A172 (cell line): Measurements from ENCODE around the gene GLRX2. TPM values are rescaled to one million over a fixed set of nuclear protein-coding genes. Genes with fewer than 3 reads are reported as not detected.
A peak's percentile ranks its signal among the peaks of the same experiment; 100 is the strongest.

Source experiments
- DNase-seq: peaks from one replicate; pipeline ENCODE4 v3.0.0-alpha.2; 2015; ENCODE audit warnings: low spot score
- total RNA-seq: library from RNA; depleted of rRNA; stranded (reverse); fragments of >200 nt; shearing (Covaris generic); gene quantifications from 2 replicates; pipeline ENCODE4 v1.2.3, GENCODE V29; 2014

The GLRX2 gene
- total RNA-seq, 1 experiment from 2014 or later, result 58.7 TPM

DNA sequence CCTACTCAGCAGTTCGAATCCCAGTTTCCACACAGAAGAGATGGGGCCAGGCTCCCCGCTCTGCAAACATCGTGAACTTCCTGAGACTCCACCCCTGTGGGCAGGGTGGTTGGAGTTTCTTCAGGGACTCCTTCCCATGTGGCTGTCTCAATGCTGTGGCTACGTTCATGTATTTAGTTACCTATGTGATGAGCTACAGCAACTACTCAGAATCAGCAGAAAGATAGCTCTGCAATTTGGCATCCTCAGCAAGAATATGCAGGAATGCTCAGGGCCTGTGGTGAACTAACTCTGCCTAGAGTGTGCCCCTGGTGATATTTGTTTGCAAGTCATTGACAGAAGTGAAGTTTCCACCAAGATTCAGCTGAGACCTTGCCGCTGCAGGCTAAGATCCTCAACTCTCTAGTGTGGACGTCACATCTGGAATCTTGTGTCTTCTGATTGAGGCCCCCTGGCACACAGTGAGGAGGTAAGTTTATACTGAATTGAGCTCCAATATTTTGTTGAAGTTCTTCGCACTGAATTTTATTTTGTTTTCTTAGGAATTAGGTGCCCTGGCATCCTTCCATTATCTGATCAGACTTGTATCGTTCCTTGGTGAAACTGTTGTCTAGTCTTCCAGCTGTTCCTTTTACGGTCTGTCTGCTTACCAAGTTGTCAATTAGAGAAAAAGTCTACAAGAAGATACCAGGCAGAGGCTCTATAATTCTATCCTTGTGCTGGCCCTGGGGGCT, 8.2 kb upstream of the GLRX2 start:
- DNase-seq, result no peak

DNA sequence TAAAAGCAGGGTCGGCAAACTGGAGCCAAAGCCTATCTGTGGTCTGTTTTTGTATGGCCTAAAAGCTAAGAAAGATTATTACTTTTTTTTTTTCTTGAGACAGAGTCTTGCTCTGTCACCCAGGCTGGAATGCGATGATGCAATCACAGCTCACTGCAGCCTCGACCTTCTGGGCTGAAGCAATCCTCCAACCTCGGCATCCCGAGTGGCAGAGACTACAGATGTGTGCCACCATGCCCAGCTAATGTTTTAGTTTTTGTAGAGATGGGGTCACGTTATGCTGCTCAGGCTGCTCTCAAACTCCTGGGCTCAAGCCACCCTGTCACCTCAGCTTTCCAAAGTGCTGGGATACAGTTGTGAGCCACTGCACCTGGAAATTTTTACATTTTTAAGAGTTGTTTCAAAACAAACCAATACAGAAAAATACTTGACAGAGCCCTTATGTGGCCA, 6.5 kb upstream of the GLRX2 start:
- DNase-seq, result peak; percentile 73

DNA sequence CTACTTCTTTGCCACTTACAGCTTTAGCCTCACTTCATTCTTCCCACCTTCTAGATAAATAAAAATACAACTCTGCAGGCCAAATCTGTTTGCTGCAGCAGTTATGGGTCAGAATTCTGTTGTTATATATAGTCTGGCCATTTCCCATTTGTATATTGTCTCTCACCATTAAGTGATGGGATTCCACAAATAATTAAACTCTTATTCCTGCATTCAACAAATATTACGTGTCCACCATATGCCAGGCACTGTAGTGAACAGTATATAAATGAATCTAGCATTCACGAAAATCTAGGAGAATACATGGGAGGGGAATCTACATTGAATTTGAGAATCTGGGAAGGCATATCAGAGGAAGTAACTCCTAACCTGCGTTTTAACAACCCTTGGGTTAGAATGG, 5.7 kb upstream of the GLRX2 start:
- no peak for DNase-seq

DNA sequence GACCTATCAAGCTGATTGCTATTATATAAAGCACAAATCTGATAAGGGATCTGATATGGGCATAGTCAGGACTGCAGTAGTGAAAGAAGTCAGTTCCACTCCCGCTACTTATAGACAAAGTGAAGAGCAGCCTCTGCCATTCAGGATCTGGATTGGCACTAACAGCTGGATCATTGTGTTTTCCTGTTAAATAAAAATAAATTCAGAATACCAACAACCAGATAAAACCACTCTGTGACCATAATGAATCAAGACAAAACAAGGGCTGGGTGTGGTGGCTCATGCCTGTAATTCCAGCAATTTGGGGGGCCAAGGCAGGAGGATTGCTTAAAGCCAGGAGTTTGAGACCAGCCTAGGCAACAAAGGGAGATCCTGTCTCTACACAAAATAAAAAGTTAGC, 5.0 kb upstream of the GLRX2 start:
- no peak for DNase-seq

DNA sequence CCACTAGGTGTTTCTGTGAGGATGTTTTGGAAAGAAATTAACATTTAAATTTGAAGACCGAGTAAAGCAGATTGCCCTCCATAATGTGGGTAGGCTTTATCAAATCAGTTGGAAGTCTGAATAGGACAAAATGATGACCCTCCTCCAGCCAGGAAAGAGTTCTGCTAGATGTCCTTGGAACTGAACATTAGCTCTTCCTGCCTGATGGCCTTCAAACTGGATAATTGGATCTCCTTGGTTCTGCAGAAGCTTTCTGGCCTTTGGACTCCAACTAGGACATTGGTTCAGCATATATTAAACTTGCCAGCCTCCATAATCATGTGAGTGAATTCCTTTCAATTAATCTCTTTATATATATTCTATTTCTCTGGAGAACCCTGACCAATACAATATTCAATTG, 4.4 kb upstream of the GLRX2 start:
- DNase-seq, result no peak

DNA sequence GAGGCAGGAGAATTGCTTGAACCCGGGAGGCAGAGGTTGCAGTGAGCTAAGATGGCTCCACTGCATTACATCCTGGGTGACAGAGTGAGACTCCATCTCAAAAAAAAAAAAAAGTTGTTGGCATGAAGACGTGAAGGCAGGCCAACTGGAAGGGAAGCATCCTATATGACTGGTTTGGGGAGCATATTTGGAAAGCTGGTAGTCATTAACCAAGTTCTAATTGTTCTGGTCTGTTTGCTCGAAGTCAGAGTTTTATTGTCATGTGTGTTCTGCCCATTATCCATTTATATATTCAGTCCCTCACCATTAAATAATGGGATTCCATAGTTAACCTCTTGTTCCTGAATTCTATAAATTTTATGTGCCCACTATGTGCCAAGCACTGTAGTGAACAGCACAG, 3.3 kb upstream of the GLRX2 start:
- DNase-seq, result no peak

DNA sequence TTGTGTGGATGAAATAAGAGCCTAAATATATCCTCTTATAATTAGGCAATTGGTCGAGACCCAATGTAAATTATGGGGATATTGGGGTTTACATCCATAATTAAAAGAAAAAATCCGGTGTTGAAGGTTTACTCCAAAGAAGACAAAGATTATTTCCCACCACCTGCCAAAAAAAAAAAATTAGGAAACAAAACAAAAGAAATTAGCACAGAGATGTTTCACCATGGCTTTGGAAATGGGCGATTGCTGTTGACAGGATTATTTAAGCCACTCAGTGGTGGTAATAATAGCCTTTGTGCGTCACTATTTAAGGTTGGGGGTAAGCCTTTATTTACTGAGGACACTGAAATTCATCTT, 585 bp upstream of the GLRX2 start:
- DNase-seq, result no peak

DNA sequence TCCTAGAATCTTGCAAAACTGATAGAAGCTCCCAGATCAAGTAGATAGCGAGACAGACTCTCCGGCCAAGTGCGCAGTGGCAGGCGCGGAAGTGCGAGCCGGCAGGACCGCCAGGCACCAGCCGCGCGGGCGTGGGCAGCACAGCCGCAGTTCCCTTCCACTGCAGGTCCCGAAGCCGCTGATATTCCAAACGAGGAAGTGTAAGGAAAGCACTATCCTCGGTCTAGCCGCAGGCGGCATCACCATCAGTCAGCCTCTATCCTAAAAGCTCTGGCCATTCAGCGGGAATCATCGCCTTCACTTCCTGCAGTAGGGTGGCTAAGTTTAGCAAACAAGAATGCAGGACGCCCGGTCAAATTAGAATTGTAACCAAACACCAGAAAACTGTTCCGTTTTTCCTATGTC, 710 bp downstream of the GLRX2 start:
- peak; percentile 57 for DNase-seq

DNA sequence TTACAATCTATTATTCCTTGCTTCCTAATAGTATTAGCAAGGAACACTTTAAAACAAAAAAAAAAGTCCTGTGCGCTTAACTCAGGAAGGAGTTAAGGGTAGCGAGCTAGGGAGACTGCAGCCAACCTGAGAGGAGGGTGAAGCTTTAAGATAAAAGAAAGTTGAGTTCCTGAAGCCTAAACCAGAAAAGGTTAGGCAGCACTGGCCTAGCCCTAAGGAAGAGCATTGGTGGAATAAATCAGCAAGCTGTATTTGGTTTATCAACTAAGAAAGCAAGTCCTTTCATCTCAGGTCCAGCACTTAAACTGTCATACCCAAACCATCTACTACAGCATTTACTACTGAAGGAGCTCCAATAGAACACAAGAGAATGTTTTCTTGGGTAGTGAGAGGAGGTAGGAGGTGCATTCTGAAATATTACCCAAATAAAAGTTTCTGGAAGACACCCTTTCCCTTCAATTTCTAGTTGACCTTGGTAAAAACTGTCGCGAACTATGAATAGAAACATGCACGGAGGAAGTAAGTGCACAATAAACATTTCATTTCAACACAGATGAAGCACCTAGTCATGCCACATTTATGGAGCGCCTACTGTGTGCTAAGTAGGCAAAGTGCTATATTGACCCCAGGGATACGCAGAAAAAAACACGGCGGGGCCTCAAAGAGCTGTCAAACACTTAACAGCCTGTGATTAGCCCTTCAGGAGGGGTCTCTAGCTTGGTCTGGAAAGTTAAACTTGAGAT, 1.3 kb downstream of the GLRX2 start:
- DNase-seq, result peak; percentile 18

DNA sequence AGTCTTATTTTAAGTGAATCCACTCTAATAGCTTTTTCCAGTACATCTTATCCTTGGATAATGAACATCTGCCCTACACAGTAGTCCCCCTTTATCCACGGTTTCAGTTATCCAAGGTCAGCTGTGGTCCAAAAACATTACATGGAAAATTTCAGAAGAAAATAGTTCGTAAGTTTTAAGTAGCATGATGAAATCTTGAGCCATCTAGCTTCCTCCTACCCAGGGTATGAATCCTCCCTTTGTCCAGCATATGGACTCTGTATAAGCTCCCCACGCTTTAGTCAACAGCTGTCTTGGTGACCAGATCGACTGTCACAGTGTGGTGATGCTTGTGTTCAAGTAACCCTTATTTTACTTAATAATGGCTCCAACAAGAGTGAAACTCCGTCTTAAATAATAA, 2.6 kb downstream of the GLRX2 start:
- no peak for DNase-seq

DNA sequence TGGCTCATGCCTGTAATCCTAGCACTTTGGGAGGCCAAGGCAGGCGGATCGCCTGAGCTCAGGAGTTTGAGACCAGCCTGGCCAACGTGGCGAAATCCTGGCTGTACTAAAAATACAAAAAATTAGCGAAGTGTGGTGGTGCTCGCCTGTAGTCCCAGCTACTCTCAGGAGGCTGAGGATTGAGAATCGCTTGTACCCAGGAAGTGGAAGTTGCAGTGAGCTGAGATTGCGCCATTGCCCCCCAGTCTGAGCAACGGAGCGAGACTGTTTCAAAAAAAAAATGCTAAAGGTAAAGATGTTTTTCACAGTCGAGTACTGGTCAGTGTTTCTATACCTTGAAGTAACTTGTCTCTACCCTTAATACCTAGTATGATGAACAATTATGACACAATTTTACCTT, 11.1 kb downstream of the GLRX2 start:
- no peak for DNase-seq

DNA sequence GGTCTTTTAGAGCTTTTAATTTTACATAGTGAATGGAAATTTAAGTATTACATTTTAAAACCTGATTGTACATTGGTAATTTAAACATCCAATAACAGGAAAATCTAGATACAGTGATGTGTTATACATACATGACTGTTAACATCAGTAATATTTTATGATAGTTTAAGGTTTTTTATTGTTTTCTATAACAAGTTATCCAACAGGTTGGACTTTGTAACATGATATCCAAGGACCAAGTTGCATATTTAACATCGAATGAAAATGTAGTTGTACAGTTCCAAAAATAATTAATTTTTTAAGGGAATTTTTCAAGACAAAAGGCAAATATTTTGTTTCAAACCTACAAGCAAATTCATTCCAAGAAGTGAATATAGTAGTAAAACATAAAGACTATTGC, 14.3 kb downstream of the GLRX2 start:
- no peak for DNase-seq

DNA sequence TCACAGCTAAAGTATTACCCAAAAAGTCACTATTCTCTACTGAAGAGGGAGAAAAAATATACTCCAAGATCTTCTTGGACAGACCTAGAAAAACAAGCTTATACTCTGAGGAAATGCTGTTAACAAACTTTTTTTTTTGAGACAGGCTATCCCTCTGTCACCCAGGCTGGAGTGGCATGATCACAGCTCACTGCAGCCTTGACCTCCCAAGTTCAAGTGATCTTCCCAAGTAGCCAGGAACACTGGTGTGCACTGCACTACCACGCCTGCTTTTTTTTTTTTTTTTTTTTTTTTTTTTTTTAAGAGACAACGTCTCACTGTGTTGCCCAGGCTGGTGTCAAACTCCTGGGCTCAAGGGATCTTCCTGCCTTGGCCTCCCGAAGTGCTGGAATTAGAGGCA, 17.3 kb downstream of the GLRX2 start:
- no peak for DNase-seq

DNA sequence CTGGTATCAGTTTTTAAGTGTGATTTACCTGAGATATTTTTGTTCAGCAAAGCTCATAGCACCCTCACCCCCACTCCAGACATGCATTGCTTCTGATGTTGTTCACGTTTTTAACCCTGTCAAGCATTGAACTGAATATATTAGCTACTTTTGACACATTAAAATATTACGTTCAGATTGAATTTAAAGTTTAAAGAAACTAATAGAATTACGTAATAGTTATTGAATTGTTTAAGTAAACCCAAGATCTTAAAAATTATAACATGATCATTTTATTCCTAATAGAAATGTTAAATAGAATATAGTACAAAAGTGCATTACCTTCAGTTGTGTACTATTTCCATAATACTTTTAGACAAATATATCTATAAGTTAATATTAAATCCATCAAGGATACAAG, 18.9 kb downstream of the GLRX2 start:
- DNase-seq, result no peak

DNA sequence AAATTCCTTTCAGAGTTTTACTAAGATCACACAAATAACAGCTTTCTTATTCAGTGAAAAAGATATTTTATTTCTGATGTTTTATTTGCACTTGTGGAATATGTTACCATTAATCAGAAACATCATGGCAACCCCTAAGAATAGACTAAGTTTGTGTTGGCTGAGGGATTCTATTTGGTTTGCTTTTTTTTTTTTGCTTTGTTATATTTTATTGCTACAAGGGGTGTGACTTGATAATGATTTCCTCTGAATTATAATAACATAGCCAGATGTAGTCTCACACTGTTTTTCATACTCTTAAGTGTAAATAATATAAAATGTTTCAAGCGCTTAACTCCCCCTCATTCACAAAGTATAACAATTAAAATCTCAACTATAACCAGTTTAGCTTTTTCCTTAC, 20.0 kb downstream of the GLRX2 start:
- no peak for DNase-seq

DNA sequence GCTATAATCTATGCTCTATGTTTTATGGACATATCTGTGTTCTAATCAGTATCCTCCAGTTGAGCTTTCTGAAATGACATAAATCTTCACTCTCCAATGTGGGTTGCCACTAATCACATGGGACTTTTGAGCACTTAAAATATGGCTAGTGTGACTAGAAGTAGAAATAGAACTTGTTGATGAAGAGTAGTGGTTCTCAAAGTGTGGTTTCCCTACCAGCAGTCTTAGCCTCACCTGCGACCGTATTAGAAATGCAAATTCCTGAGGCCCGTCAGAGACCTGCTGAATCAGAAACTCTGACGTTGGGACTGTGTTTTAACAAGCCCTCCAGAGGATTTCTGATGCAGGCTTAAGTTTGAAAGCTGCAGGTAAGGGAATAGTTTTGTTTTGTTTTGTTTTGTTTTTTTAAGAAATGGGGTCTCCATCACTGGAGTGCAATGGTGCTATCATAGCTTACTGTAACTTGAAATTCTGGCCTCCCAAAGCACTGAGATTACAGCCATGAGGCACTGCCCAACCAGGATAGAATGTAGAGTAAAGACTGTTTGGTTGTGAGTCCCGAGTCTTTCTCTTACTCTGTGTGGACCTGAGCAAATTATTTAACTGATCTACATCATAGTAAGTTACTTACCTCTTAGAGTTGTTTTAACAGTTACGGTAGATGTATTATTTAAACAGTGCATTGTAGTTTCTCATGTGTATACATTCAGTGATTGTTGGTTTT, 21.7 kb downstream of the GLRX2 start:
- no peak for DNase-seq

DNA sequence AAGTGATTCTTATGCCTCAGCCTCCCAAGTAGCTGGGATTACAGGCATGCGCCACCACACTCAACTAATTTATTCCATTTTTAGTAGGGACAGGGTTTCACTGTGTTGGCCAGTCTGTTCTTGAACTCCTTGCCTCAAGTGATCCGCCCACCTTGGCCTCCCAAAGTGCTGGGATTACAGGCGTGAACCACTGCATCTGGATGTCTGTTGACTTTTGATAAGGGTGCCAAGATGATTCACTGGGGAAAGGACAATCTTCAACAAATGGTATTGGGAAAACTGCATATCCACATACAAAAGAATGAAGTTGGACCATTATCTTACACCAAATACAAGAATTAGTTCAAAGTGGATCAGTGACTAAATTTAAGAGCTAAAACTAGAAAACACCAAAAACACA, 26.0 kb downstream of the GLRX2 start:
- DNase-seq, result no peak

DNA sequence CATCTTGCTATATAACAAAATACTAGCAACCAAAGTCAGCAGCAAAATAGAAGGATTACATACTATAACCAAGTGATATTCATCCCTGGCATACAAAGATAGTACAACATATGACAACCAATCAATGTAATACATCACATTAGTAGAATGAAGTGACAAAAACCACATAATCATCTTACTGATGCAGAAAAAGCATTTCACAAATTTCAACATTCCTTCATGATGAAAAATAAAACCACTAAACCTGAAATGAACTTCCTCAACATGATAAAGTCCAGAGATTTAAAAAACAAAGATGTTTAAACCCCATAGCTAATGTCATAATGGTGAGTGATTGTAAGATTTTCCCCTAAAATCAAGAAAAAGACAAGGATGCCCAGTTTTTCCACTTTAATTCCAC, 27.2 kb downstream of the GLRX2 start:
- no peak for DNase-seq

DNA sequence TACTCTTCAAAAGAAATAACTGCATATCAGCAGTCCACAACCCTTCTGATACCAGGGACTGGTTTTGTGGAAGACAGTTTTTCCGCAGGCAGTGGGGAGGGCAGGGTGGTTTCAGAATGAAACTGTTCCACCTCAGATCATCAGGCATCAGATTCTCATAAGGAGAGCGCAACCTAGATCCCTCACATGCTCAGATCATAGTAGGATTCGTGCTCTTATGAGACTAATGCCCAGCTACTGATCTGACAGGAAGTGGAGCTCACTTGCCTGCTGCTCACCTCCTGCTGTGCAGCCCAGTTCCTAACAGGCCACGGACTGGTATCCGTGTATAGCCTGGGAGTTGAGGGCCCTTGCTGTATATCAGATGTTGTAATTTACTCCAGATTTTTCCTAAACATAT, 34.3 kb downstream of the GLRX2 start:
- DNase-seq, result peak; percentile 64

DNA sequence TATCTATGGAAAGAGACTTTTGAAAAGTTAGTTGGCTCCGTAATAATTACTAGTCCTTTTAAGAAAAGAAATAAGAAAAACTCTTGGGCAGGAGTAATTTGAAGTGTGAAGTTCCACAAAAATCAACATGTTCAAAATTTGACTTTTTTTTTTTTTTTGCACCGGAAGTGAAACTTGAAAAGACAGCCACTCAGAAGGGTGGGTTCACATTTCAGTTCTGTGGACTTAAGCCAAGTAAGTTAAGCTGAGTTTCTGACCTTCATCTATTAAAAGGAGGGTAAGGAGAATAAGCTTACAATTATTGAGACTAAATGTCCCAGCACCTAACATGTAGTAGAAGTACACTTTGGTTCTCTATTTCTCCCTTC, 34.8 kb downstream of the GLRX2 start:
- no peak for DNase-seq

DNA sequence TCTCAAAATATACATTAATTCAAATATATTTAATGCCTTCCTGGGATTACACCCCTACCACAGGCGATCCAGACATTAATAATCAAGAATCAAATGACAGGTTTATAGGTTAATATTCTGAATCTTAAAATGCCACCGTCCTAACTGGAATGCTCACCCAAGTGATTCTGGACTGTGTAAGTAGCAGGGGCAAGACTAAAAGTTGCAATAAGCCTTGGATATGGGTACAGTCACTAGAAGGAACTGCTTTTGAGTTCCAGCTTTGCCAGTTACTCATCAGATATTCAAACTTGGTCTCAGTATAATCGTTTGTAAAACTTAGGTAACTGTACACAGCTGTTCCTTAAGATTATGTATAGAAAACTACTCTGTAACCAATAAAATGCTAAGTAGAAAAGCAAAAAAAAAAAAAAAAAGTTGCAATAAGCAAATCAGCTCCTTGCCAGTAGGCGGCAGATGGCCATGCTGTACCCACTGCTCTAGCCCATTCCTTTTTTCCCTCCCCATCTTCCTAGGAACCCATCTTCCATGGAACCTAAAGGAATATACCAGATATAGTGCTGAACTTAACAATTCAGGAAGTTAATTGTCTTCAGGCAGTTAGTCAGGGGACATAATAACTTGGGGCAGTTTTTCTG, 35.3 kb downstream of the GLRX2 start:
- DNase-seq, result peak; percentile 40

DNA sequence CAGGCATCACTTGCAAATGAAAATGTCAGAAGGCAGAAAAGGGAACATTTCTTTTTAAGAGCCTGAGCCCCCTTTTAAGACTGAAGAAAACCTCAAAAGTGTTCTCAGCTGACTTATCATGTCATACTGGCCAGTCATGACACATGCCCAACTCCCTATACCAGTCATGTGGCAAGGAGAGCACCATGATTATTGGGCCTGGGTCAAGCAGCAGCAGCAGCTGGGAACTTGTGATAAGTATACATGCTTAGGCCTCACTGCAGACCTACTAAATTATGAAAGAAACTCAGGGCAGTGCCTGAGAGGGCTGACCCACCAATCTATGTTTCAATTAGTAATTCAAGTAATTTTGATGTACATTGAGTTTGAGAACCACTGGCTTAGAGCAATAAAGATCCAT, 37.2 kb downstream of the GLRX2 start:
- DNase-seq, result no peak

DNA sequence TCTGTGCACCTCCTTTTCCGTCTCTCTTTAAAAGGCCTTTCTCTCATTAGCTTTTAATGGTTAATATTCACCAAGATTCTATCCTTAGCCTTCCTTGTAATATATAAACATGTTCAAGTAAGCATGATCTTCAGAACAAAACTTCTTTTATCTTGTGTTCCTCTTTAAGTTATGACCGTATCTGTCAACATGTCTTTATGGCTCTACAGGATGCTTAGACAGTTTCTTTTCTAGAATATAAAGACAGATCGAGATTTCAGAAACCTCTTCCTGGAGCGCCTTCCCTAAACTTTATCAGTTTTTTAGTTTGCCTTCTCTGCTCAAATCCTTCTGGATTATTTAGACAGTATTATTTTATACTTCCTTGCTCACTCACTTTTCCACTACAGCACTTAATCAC, 38.6 kb downstream of the GLRX2 start:
- no peak for DNase-seq
